Spleen (tissue), 11 donors: Measurements from ENCODE around the gene FOXI2. TPM values are rescaled to one million over a fixed set of nuclear protein-coding genes. Genes with fewer than 3 reads are reported as not detected.

Source experiments
- DNase-seq: peaks from one replicate; pipeline ENCODE4 v3.0.0-alpha.2; 2020
- H3K27ac ChIP-seq, 8 donors: fragments of 200-600 bp; sonication (generic) in 7 of 8; 1 replicate in 4 of 8; 2 replicates in 4 of 8; pipeline versions ENCODE4 v1.5.0 to v1.8.0; 2016 to 2021; ENCODE audit warnings: inconsistent platforms in 4 of 8, mild to moderate bottlenecking in 4 of 8, moderate library complexity in 1 of 8
- H3K27me3 ChIP-seq, 7 donors: fragments of 200-600 bp; sonication (generic) in 6 of 7; replicated peaks in 1 of 7; 1 replicate in 4 of 7; 2 replicates in 3 of 7; pipeline versions ENCODE4 v1.5.0 to v1.8.0; 2016 to 2021; ENCODE audit warnings: inconsistent platforms in 3 of 7, mild to moderate bottlenecking in 1 of 7
- H3K36me3 ChIP-seq, 6 donors: fragments of 200-600 bp; sonication (generic) in 5 of 6; 1 replicate in 4 of 6; 2 replicates in 2 of 6; pipeline versions ENCODE4 v1.5.0 to v1.8.0; 2016 to 2021; ENCODE audit warnings: inconsistent platforms in 2 of 6
- H3K4me1 ChIP-seq, 6 donors: fragments of 200-600 bp; sonication (generic) in 5 of 6; 1 replicate in 3 of 6; 2 replicates in 3 of 6; pipeline versions ENCODE4 v1.5.0 to v1.8.0; 2016 to 2021; ENCODE audit warnings: inconsistent platforms in 3 of 6
- H3K4me3 ChIP-seq, 8 donors: fragments of 200-600 bp; sonication (generic) in 7 of 8; 1 replicate in 4 of 8; 2 replicates in 4 of 8; pipeline versions ENCODE4 v1.5.0 to v1.8.0; 2016 to 2021; ENCODE audit warnings: inconsistent platforms in 4 of 8, mild to moderate bottlenecking in 4 of 8, moderate library complexity in 2 of 8
- H3K9me3 ChIP-seq, 8 donors: fragments of 200-600 bp; sonication (generic) in 7 of 8; 1 replicate in 4 of 8; 2 replicates in 4 of 8; pipeline versions ENCODE4 v1.5.0 to v1.8.0; 2016 to 2021; ENCODE audit warnings: inconsistent platforms in 4 of 8
- CTCF ChIP-seq, 11 experiments: fragments of 200-600 bp in 7 of 11; fragments of 450-650 bp in 4 of 11; sonication (generic) in 4 of 11; IDR thresholded peaks in 8 of 11; conservative IDR thresholded peaks in 3 of 11; 1 replicate in 7 of 11; 2 replicates in 4 of 11; pipeline versions ENCODE4 v1.4.0 to v1.8.0; 2016 to 2021; ENCODE audit warnings: antibody characterized with exemption in 11 of 11, inconsistent platforms in 4 of 11, mild to moderate bottlenecking in 1 of 11
- POLR2A ChIP-seq, 3 donors: fragments of 450-650 bp; IDR thresholded peaks; one replicate each; pipeline ENCODE4 v1.5.1; 2017; ENCODE audit warnings: antibody characterized with exemption in 3 of 3, mild to moderate bottlenecking in 1 of 3
- POLR2AphosphoS5 ChIP-seq, 3 donors: sonication (generic); formaldehyde crosslinking; IDR thresholded peaks; one replicate each; pipeline ENCODE4 v1.5.1; 2017; ENCODE audit warnings: antibody characterized with exemption in 3 of 3
- WGBS, 5 donors: extraction: QIAGEN DNeasy Blood & Tissue Kit in 3 of 5; methylation state at CpG; one replicate each; pipeline versions ENCODE4 v1.1.5 to v1.1.7; 2013 to 2018; 5-methylcytosine and 5-hydroxymethylcytosine counted together
- intact Hi-C: fragments of 100-400 bp; cut with DNase I; formaldehyde crosslinking; loops from one replicate; pipeline ENCODE4 v1.15.0; 2023; ENCODE audit warnings: low total_unique reads
- polyA plus RNA-seq, 3 donors: library from polyadenylated mRNA; stranded (reverse); fragments of 200-250 nt; gene quantifications; one replicate each; pipeline ENCODE4 v1.2.1, GENCODE V29; 2013
- total RNA-seq, 7 donors: library from RNA; depleted of rRNA in 3 of 7; stranded (reverse); fragments of >200 nt in 3 of 7; fragmentation: NEBNext Ultra II Directional in 4 of 7; extraction: Animal tissue kit (Norgen Biotek cat#: 25700) in 4 of 7; gene quantifications; one replicate each; pipeline versions ENCODE4 v1.1.0 to v1.2.1, GENCODE V29; 2016 to 2021
- donor health status: healthy with polysubstance abuse.
- donor health status: DM: no; HTN: no; CAD: no; lungs with moderate emphysema.
- donor health status: DM: no; HTN: no; CAD: no.
- donor health status: Bipolar disorder and iron deficiency.
- donor health status: healthy.
- donor health status: DM: no; HTN: no; CAD: no.
- donor health status: DM: yes; HTN: yes; CAD: no.

Gene FOXI2
- total and polyA plus RNA-seq, 10 donors: 0.05 to 1.7 (median 0.37) TPM; not detected in 1

- Histone ChIP-seq H3K9me3 (peaks cover 0 to 1% (median 0%) of the 10 kb centered on the region in 8 donors), H3K4me1 (peaks cover 0 to 30% (median 18%) of the 10 kb centered on the region in 6 donors), H3K27me3 (peaks cover 0 to 85% (median 46%) of the 10 kb centered on the region in 7 donors), H3K27ac (peak overlapping the region in 1 of 8 donors; percentile 3), H3K36me3 (no peaks in the 10 kb centered on the region), H3K4me3 (no peak overlapping the region)
- 20 to 43% (median 29%) methylated on average over 10 to 11 of the region's 11 CpGs for WGBS, 5 donors
- peak in 1 of 3 donors; percentile 10 for TF ChIP-seq POLR2AphosphoS5 (IDR thresholded peaks at IDR 0.05)
- no peak for TF ChIP-seq POLR2A (IDR thresholded peaks at IDR 0.05)
- no peak for DNase-seq
- intact Hi-C loops: no loop called here
Observed at GRCh38 chr10:127734753-127735152, 2.2 kb upstream of the FOXI2 start.

- Histone ChIP-seq H3K27me3 (peaks cover 0 to 85% (median 46%) of the 10 kb centered on the region in 7 donors), H3K27ac (peak overlapping the region in 1 of 8 donors; percentile 3), H3K36me3 (no peaks in the 10 kb centered on the region), H3K4me1 (peaks cover 0 to 30% (median 18%) of the 10 kb centered on the region in 6 donors), H3K9me3 (no peaks in the 10 kb centered on the region), H3K4me3 (no peak overlapping the region)
- WGBS, 5 donors: 21 to 45% (median 37%) methylated on average over 13 of the region's 13 CpGs
- TF ChIP-seq POLR2AphosphoS5 (IDR thresholded peaks at IDR 0.05) (no peak), CTCF (IDR thresholded peaks at IDR 0.05 in 8 of 11, conservative IDR thresholded peaks at IDR 0.05 in 3 of 11) (no peak), POLR2A (IDR thresholded peaks at IDR 0.05) (no peak)
- intact Hi-C loops: no loop called here
- no peak for DNase-seq
Observed at GRCh38 chr10:127735156-127735555, 1.8 kb upstream of the FOXI2 start.

- peaks cover 0 to 85% (median 46%) of the 10 kb centered on the region in 7 donors for H3K27me3 ChIP-seq
- intact Hi-C loops: no loop called here
- WGBS, 5 donors: 17 to 29% (median 23%) methylated on average over 12 to 24 of the region's 24 CpGs
Observed at GRCh38 chr10:127735723-127736221, 1.2 kb upstream of the FOXI2 start.

GRCh38 chr10:127736222-127736914, 617 bp upstream of the FOXI2 start:
- no peak for TF ChIP-seq POLR2AphosphoS5 (IDR thresholded peaks at IDR 0.05)
- TF ChIP-seq CTCF (IDR thresholded peaks at IDR 0.05 in 8 of 11, conservative IDR thresholded peaks at IDR 0.05 in 3 of 11): no peak
- no peak for TF ChIP-seq POLR2A (IDR thresholded peaks at IDR 0.05)
- H3K36me3 ChIP-seq: no peaks in the 10 kb centered on the region
- no peak for DNase-seq
- H3K4me3 ChIP-seq: peak overlapping the region in 3 of 8 donors; percentile 9 to 52 (median 21)
- intact Hi-C loops: no loop called here
- no peaks in the 10 kb centered on the region for H3K9me3 ChIP-seq
- H3K4me1 ChIP-seq: peaks cover 0 to 30% (median 18%) of the 10 kb centered on the region in 6 donors
- WGBS, 5 donors: 5 to 12% (median 8%) methylated on average over 40 to 66 of the region's 66 CpGs
- H3K27me3 ChIP-seq: peaks cover 0 to 84% (median 46%) of the 10 kb centered on the region in 7 donors
- H3K27ac ChIP-seq: peak overlapping the region in 1 of 8 donors; percentile 28

More at GRCh38 chr10:127735723-127736221, 1.2 kb upstream of the FOXI2 start:
- DNase-seq: no peak
- H3K4me1 ChIP-seq: peaks cover 0 to 30% (median 18%) of the 10 kb centered on the region in 6 donors
- H3K4me3 ChIP-seq: no peak overlapping the region
- peak overlapping the region in 1 of 8 donors; percentile 28 for H3K27ac ChIP-seq
- H3K9me3 ChIP-seq: no peaks in the 10 kb centered on the region
- TF ChIP-seq POLR2AphosphoS5 (IDR thresholded peaks at IDR 0.05) (no peak), POLR2A (IDR thresholded peaks at IDR 0.05) (no peak), CTCF (IDR thresholded peaks at IDR 0.05 in 8 of 11, conservative IDR thresholded peaks at IDR 0.05 in 3 of 11) (no peak)
- H3K36me3 ChIP-seq: no peaks in the 10 kb centered on the region
